HG02588 (cell line): Measurements from ENCODE around the gene HINT3.
"Not testable (repeated sequence)": the region's sequence is repeated elsewhere in the genome, so short reads cannot be mapped to it uniquely, and the experiment has no call there.

Experiments used
- ATAC-seq: cut with Tn5 transposase; IDR thresholded peaks from one replicate; pipeline ENCODE4 v1.9.1; 2021; ENCODE audit warnings: mild to moderate bottlenecking, moderate library complexity; ENCODE audit not compliant: unreplicated experiment

Gene HINT3

GRCh38 chr6:125994670-125995488 lies 38.3 kb downstream of the HINT3 start:
- no peak for ATAC-seq

GRCh38 chr6:125995972-125996580 lies 39.5 kb downstream of the HINT3 start:
- ATAC-seq = peak; percentile 96

- no peak for ATAC-seq
Observed at GRCh38 chr6:126002755-126003679, 46.4 kb downstream of the HINT3 start.

GRCh38 chr6:126007800-126008199 lies 51.2 kb downstream of the HINT3 start:
- ATAC-seq = no peak

- no peak for ATAC-seq
Observed at GRCh38 chr6:126010040-126010439, 53.5 kb downstream of the HINT3 start.

GRCh38 chr6:126015863-126016262 lies 59.3 kb downstream of the HINT3 start:
- ATAC-seq = no peak

GRCh38 chr6:126016591-126016990 lies 60.0 kb downstream of the HINT3 start:
- ATAC-seq = no peak

- no peak for ATAC-seq
Observed at GRCh38 chr6:126017668-126018067, 61.1 kb downstream of the HINT3 start.

- no peak for ATAC-seq
Observed at GRCh38 chr6:126020305-126021050, 63.9 kb downstream of the HINT3 start.

GRCh38 chr6:126023474-126023873 lies 66.9 kb downstream of the HINT3 start:
- not testable (repeated sequence) for ATAC-seq

GRCh38 chr6:126026001-126026400 lies 69.4 kb downstream of the HINT3 start:
- no peak for ATAC-seq

- no peak for ATAC-seq
Observed at GRCh38 chr6:126027601-126028000, 71.0 kb downstream of the HINT3 start.
